Dermis blood vessel endothelial cell (primary cell): ENCODE results near the gene GOLM1. TPM values are rescaled to one million over a fixed set of nuclear protein-coding genes. Genes with fewer than 3 reads are reported as not detected.

Source experiments
- DNase-seq: peaks from one replicate; pipeline ENCODE4 v3.0.0; 2010
- total RNA-seq: library from RNA; depleted of rRNA; stranded (reverse); fragments of >200 nt; gene quantifications from 2 replicates; pipeline ENCODE4 v1.2.3, GENCODE V29; 2014

GOLM1 gene
- total RNA-seq, 1 donor from 2014 or later: 32.7 TPM

DNA sequence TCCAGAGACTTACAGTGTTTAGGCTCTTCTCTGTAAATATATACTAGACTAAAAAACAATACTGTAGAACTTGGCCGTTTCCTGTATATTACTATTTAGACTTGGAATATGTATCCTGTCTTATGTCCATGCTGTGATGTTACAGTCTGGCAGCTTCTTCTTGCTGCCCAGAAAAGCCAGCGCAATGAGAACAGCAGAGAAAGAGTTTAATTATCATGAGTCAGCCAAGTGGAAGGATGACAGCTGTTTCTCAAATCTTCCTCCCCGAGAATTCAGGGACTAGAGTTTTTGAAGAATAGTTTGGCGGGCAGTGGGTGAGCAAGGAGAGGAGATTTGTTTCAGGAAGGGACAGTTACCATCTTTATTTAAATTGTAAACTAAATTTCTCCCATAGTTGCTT, 120.9 kb downstream of the GOLM1 start:
- no peak for DNase-seq

Other genes with a start within 250 kb of the GOLM1 start
- gene NAA35, start 158.4 kb downstream of the GOLM1 start, total RNA-seq: 19.4 and 31.4 TPM in 2 replicates
- gene C9orf153, start 160.1 kb upstream of the GOLM1 start, total RNA-seq: 0.14 TPM in 1 of 2 replicates, not detected in the other
- 28.9 and 30.3 TPM in 2 replicates for gene ISCA1, start 183.0 kb upstream of the GOLM1 start, total RNA-seq